ENCODE results near the gene IL24. TPM values are rescaled to one million over a fixed set of nuclear protein-coding genes. Genes with fewer than 3 reads are reported as not detected.
"Not testable (repeated sequence)": the region's sequence is repeated elsewhere in the genome, so short reads cannot be mapped to it uniquely, and the experiment has no call there.

The IL24 gene, protein sequence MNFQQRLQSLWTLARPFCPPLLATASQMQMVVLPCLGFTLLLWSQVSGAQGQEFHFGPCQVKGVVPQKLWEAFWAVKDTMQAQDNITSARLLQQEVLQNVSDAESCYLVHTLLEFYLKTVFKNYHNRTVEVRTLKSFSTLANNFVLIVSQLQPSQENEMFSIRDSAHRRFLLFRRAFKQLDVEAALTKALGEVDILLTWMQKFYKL
- total RNA-seq = not detected

DNA sequence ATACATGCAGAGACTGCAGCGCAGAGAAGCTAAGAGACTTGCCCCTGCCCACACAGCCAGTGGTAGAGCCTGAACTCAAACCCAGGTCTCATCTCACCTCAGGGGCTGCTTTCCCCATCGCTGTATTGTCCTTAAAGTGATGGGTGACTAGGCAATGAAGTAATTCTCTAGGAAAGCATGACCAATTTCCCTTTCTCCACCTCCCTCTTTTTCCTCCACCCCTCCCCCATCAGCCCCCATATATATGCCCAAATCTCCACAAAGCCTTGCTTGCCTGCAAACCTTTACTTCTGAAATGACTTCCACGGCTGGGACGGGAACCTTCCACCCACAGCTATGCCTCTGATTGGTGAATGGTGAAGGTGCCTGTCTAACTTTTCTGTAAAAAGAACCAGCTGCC lies at the start of gene IL24:
TSS of gene IL24 (plus strand) at position 269 of the 400 bp plus-strand sequence. CDS start 390 bp downstream, outside the sequence.
- intact Hi-C loops (cut with DNase I; ENCODE audit: low total_unique reads) = no loop called here
- H3K4me3 ChIP-seq = no peak within 1 kb of the TSS
- no peak within 1 kb of the TSS for H3K27ac ChIP-seq
- no peak for DNase-seq
- H3K36me3 ChIP-seq = no peaks in the 10 kb centered on the region
- no peaks in the 10 kb centered on the region for H3K4me1 ChIP-seq
- no peaks in the 10 kb centered on the region for H3K9me3 ChIP-seq
- TF ChIP-seq, protein P1, sequence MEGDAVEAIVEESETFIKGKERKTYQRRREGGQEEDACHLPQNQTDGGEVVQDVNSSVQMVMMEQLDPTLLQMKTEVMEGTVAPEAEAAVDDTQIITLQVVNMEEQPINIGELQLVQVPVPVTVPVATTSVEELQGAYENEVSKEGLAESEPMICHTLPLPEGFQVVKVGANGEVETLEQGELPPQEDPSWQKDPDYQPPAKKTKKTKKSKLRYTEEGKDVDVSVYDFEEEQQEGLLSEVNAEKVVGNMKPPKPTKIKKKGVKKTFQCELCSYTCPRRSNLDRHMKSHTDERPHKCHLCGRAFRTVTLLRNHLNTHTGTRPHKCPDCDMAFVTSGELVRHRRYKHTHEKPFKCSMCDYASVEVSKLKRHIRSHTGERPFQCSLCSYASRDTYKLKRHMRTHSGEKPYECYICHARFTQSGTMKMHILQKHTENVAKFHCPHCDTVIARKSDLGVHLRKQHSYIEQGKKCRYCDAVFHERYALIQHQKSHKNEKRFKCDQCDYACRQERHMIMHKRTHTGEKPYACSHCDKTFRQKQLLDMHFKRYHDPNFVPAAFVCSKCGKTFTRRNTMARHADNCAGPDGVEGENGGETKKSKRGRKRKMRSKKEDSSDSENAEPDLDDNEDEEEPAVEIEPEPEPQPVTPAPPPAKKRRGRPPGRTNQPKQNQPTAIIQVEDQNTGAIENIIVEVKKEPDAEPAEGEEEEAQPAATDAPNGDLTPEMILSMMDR (IDR thresholded peaks at IDR 0.05) = no peak
- TF ChIP-seq POLR2A (IDR thresholded peaks at IDR 0.05) = no peak
- H3K27me3 ChIP-seq = no peaks in the 10 kb centered on the region

DNA sequence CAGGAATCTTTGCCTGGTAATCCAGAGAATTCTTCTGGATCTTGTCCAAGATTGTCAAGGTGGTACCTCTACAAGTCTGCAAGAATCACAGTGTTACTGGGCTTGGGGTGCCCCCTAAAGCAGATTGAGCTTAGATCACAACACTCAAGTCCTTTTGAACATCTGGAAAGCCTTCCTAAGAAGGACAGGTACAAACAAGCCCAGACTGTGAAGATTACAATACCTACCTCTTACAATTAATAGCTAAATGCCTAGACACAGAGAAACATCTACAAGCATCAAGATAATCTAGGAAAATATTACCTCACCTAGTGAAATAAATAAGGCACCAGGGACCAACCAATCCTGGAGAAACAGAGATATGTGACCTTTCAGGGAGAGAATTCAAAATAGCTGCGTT lies 49.3 kb upstream of the IL24 start:
- Histone ChIP-seq H3K27me3 (no peaks in the 10 kb centered on the region), H3K4me1 (no peaks in the 10 kb centered on the region), H3K36me3 (no peaks in the 10 kb centered on the region), H3K4me3 (no peak overlapping the region), H3K9me3 (peaks cover 0 to 2% of the 10 kb centered on the region in 2 donors), H3K27ac (no peak overlapping the region)
- DNase-seq = no peak
- TF ChIP-seq, protein P1 (IDR thresholded peaks at IDR 0.05) = no peak
- TF ChIP-seq POLR2A (IDR thresholded peaks at IDR 0.05) = no peak
- intact Hi-C loops (cut with DNase I; ENCODE audit: low total_unique reads) = no loop called here

DNA sequence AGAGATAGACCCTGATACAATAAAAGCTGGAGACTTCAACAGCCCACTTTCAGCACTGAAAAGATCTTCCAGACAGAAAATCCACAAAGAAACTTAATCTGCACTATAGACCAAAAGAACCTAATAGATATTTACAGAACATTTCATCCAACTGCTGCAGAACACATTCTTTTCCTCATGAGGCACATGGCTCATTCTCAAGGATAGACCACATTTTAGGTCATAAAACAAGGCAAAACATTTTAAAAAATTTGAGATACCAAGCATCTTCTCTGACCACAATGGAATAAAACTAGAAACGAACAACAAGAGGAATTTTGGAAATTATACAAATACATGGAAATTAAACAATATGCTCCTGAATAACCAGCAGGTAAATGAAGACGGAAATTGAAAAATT lies 46.8 kb upstream of the IL24 start:
- Histone ChIP-seq H3K9me3 (peaks cover 0 to 2% of the 10 kb centered on the region in 2 donors), H3K36me3 (no peaks in the 10 kb centered on the region), H3K4me3 (no peak overlapping the region), H3K27ac (no peak overlapping the region), H3K27me3 (no peaks in the 10 kb centered on the region), H3K4me1 (no peaks in the 10 kb centered on the region)
- TF ChIP-seq, protein P1 (IDR thresholded peaks at IDR 0.05) = no peak
- no peak for TF ChIP-seq POLR2A (IDR thresholded peaks at IDR 0.05)
- no peak for DNase-seq
- intact Hi-C loops (cut with DNase I; ENCODE audit: low total_unique reads) = no loop called here

DNA sequence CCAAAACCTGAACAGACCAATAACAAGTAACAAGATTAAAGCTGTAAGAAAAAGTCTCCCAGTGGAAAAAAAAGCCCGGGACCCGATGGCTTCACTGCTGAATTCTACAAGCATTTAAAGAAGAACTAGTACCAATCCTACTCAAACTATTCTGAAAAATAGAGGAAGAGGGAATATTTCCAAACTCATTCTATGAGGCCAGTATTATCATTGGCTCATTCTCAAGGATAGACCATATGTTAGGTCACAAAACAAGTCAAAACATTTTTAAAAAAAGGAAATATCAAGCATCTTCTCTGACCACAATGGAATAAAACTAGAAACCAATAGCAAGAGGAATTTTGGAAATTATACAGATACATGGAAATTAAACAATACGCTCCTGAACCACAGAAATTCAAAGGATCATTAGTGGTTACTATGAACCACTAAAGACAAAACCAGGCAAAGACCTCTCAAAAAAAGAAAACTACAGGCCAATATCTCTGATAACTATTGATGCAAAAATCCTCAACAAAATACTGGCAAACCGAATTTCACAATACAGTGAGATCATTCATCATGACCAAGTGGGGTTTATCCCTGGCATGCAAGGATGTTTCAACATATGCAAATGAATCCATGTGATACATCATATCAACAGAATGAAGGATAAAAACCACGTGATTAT lies 45.8 kb upstream of the IL24 start:
- Histone ChIP-seq H3K9me3 (peaks cover 0 to 2% of the 10 kb centered on the region in 2 donors), H3K27ac (no peak overlapping the region), H3K27me3 (no peaks in the 10 kb centered on the region), H3K36me3 (no peaks in the 10 kb centered on the region), H3K4me3 (no peak overlapping the region), H3K4me1 (no peaks in the 10 kb centered on the region)
- intact Hi-C loops (cut with DNase I; ENCODE audit: low total_unique reads) = no loop called here
- TF ChIP-seq, protein P1 (IDR thresholded peaks at IDR 0.05) = no peak
- TF ChIP-seq POLR2A (IDR thresholded peaks at IDR 0.05) = no peak
- DNase-seq = no peak

DNA sequence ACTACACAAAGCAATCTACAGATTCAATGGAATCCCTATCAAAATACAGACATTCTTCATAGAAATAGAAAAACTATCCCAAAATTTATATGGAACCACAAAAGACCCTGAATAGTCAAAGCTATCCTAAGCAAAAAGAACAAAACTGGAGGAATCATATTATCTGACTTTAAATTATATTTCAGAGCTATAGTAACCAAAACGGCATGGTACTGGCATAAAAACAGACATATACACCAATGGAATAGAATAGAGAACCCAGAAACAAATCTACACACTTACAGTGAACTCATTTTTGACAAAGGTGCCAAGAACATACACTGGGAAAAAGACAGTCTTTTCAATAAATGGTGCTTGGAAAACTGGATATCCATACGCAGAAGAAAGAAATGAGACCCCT lies 44.6 kb upstream of the IL24 start:
- H3K27ac ChIP-seq = not testable (repeated sequence)

DNA sequence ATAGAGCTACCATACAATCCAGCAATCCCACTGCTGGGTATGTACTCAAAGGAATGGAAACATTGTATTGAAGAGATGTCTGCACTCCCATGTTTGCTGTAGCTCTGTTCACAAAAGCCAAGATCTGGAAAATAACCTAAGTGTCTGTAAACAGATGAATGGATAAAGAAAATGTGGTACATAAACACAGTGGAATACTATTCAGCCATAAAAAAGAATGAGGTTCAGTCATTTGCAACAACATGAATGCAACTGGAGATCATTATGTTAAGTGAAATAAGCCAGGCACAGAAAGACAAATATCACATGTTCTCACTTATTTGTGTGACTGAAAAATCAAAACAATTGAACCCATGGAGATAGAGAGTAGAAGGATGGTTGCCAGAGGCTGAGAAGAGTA lies 43.5 kb upstream of the IL24 start:
- DNase-seq; H3K9me3 ChIP-seq; H3K4me1 ChIP-seq; intact Hi-C loops (cut with DNase I; ENCODE audit: low total_unique reads); H3K27ac ChIP-seq; H3K36me3 ChIP-seq; H3K27me3 ChIP-seq; H3K4me3 ChIP-seq: not testable (repeated sequence)

More for the DNA sequence above, 44.6 kb upstream of the IL24 start:
- H3K4me3 ChIP-seq; H3K27me3 ChIP-seq; H3K4me1 ChIP-seq; DNase-seq; intact Hi-C loops (cut with DNase I; ENCODE audit: low total_unique reads); H3K9me3 ChIP-seq; H3K36me3 ChIP-seq: not testable (repeated sequence)

All from uterus (tissue), 4 donors.